ENCODE results near the gene CEMIP2. TPM values are rescaled to one million over a fixed set of nuclear protein-coding genes. Genes with fewer than 3 reads are reported as not detected.

The CEMIP2 gene
- total RNA-seq, 4 donors from 2014 or later = 7.6 to 34.5 (median 12.3) TPM

- DNase-seq = no peak
- Histone ChIP-seq H3K27ac (no peak overlapping the region), H3K9me3 (no peaks in the 10 kb centered on the region), H3K4me1 (peaks cover 0 to 24% (median 10%) of the 10 kb centered on the region in 3 donors), H3K27me3 (no peaks in the 10 kb centered on the region), H3K36me3 (peaks cover 0 to 46% (median 0%) of the 10 kb centered on the region in 3 donors), H3K4me3 (no peak overlapping the region)
- TF ChIP-seq CTCF (IDR thresholded peaks at IDR 0.05) = no peak
- no peak for TF ChIP-seq POLR2A (IDR thresholded peaks at IDR 0.05)
- intact Hi-C loops (cut with DNase I) = no loop called here
- WGBS, 2 donors = 90 to 96% methylated on average over 5 to 6 of the region's 6 CpGs
These were observed 22.1 kb downstream of the CEMIP2 start for GRCh38 chr9:71746023-71746757.

GRCh38 chr9:71744754-71745521, 23.4 kb downstream of the CEMIP2 start:
- no peak for TF ChIP-seq CTCF (IDR thresholded peaks at IDR 0.05)
- no peak for TF ChIP-seq POLR2A (IDR thresholded peaks at IDR 0.05)
- WGBS, 2 donors = 90 to 94% methylated on average over 15 to 16 of the region's 16 CpGs
- no peak overlapping the region for H3K27ac ChIP-seq
- H3K4me1 ChIP-seq = peaks cover 0 to 37% (median 10%) of the 10 kb centered on the region in 3 donors
- peaks cover 0 to 44% (median 0%) of the 10 kb centered on the region in 3 donors for H3K36me3 ChIP-seq
- DNase-seq = no peak
- no peak overlapping the region for H3K4me3 ChIP-seq
- no peaks in the 10 kb centered on the region for H3K9me3 ChIP-seq
- no peaks in the 10 kb centered on the region for H3K27me3 ChIP-seq
- intact Hi-C loops (cut with DNase I) = no loop called here

- TF ChIP-seq CTCF (IDR thresholded peaks at IDR 0.05) = no peak
- no peak for TF ChIP-seq POLR2A (IDR thresholded peaks at IDR 0.05)
- Histone ChIP-seq H3K9me3 (no peaks in the 10 kb centered on the region), H3K27ac (no peak overlapping the region), H3K4me1 (peaks cover 0 to 42% (median 10%) of the 10 kb centered on the region in 3 donors), H3K36me3 (peaks cover 0 to 43% (median 0%) of the 10 kb centered on the region in 3 donors), H3K27me3 (no peaks in the 10 kb centered on the region), H3K4me3 (no peak overlapping the region)
- intact Hi-C loops (cut with DNase I) = no loop called here
- WGBS, 2 donors = 79 to 96% methylated on average over 4 to 5 of the region's 5 CpGs
- no peak for DNase-seq
These were observed 24.4 kb downstream of the CEMIP2 start for GRCh38 chr9:71743882-71744281.

- no peak for DNase-seq
- 57 to 67% methylated on average over 5 of the region's 5 CpGs for WGBS, 2 donors
- Histone ChIP-seq H3K27ac (no peak overlapping the region), H3K4me3 (no peak overlapping the region), H3K36me3 (peaks cover 0 to 43% (median 0%) of the 10 kb centered on the region in 3 donors), H3K4me1 (peaks cover 0 to 42% (median 6%) of the 10 kb centered on the region in 3 donors), H3K9me3 (no peaks in the 10 kb centered on the region), H3K27me3 (no peaks in the 10 kb centered on the region)
- TF ChIP-seq CTCF (IDR thresholded peaks at IDR 0.05) (no peak), POLR2A (IDR thresholded peaks at IDR 0.05) (no peak)
- intact Hi-C loops (cut with DNase I) = no loop called here
These were observed 25.1 kb downstream of the CEMIP2 start for GRCh38 chr9:71743217-71743705.

GRCh38 chr9:71742703-71743102, 25.6 kb downstream of the CEMIP2 start:
- H3K4me1 ChIP-seq = peaks cover 0 to 47% (median 6%) of the 10 kb centered on the region in 3 donors
- 88 to 90% methylated on average over 4 of the region's 4 CpGs for WGBS, 2 donors
- H3K27me3 ChIP-seq = no peaks in the 10 kb centered on the region
- H3K36me3 ChIP-seq = peaks cover 0 to 43% (median 0%) of the 10 kb centered on the region in 3 donors
- H3K9me3 ChIP-seq = no peaks in the 10 kb centered on the region
- no peak overlapping the region for H3K4me3 ChIP-seq
- TF ChIP-seq POLR2A (IDR thresholded peaks at IDR 0.05) (no peak), CTCF (IDR thresholded peaks at IDR 0.05) (no peak)
- intact Hi-C loops (cut with DNase I) = no loop called here
- DNase-seq = no peak
- H3K27ac ChIP-seq = no peak overlapping the region
